NCI-H1436 (cell line): Measurements from ENCODE around the gene CNTNAP2.
"Not testable (repeated sequence)": the region's sequence is repeated elsewhere in the genome, so short reads cannot be mapped to it uniquely, and the experiment has no call there.

ENCODE experiments used
- DNase-seq: peaks from one replicate; lab custom pipeline; 2025; lab: John Stamatoyannopoulos, UW

The CNTNAP2 gene

DNA sequence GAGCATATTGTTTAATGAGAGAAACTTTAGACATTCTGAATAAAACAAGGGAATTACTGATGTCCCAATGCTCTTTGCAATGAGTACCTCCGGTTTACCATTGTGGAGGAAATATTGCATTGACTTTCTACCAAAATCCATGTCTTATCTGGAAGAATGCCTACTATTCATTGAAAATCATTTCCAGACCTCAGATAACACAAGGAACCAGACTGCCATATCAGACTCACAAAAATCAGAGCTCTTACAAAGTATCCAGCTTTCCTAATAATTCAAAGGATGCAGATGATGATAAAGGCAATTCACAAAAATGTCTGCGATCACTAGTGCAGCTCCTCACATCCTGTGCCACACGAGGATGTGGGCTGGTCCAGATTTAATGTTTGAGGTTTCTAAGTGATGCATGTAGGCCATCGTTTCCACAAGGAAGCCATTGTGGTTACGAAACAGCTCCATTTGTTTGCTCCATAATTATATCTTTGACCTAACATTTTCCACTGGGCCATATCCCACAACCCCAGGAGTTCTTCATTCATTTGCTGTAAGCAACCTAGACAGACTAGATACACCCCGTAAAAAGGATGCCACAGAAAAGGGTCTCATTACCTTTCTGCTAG, 1642.8 kb downstream of the CNTNAP2 start:
- DNase-seq: no peak

DNA sequence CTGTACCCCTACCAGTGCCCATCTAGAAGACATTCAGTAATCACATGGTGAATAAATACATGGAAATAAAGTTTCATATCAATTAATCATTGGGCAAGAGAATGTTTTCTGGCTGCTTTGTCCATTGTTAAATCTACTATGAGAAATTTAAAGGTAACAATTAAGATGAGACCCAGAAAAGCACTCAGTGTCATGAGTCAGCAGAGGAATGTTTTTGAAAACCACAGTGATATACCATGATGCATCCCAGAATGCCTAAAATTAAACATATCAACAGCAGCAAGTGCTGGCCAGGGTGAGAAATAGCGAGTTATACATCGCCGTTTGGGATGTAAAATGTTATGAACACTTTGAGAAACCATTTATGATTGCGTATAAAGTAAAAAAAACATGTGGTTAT, 1648.7 kb downstream of the CNTNAP2 start:
- no peak for DNase-seq

DNA sequence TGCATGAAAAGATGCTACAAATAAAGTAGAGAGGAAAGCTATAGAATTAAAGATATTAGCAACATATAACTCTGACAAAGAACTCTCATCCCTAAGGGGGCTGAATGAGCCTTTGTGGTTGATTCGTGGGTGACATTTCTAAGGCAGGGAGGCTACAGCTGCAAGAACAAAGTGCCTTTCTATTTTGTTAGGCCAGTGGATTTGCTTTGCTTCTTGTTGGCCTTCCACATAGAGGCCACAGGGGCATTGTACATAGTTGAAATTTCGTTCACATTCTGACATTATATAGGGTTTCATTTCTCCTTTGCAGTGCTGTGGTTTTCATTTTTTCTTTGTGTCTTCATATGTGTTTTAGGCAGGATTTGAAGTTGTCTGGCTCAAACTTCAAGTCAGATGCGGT, 1654.7 kb downstream of the CNTNAP2 start:
- no peak for DNase-seq

DNA sequence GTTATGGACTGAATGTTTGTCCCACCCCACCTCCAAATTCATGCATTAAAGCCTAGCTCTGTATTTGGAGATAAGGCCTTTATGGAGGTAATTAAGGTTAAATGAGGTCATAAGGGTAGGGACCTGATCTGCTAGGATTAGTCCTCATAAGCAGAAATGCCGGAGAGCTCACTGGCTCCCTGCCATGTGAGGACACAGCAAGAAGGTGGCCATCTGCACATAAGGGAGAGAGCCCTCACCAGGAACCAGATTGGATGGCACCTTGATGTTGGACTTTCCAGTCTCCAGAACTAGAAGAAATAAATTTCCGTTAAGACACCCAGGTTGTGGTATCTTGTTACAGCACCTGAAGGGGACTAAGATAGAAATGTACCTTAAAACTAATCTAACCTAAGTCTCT, 1657.9 kb downstream of the CNTNAP2 start:
- no peak for DNase-seq

DNA sequence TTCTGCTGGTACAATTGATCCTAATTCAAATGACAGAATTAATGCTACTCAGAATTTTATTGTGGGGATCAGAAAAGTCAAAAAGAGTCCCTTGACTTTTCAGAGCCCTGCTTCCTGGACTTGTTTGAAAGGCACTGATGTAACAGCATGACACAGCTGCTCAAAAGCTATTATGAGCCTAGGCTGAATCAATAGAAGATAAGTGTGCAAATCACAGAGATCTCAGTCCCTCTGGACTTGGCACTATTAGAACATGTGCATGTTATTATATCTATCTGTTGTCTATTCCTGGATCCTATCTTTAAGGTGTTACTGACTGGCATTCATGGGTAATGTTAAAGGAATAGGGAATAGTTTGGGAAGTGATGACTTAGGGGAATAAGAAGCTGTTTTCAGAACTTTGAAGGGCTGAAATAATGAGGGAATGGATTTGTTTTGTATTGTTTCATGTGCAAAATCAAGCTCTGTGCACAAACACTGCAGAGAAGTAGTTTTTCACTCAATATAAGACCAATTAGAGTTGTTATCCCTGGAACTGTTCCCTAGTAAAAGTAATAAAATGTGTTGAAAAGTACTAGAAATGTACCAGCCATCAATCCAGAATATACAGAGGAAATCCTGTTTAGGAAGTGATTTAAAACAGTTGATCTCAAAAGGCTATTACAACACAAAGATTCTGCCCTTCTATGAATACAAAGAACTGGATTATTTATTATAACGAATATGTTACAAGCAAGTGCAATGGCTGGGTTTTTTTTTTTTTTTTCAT, 1659.1 kb downstream of the CNTNAP2 start:
- peak; percentile 75 for DNase-seq

DNA sequence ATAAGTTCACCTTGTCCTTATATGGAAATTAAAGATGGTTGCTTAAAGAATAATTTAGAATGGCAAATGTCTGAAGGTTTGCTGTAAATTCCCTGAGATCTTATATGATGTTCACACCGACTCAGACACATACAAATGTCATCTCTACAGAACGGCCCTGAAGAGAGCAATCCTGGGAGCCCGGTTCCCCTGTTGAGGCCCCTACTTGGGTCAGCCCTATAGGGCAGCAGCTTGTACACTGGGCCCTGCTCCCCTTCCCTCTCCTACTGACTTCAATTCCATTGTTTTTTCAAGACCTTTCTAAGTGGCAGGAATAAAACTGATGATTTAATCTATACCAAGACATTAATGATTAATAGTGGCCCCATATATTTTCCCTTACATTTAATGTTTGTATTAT, 1660.7 kb downstream of the CNTNAP2 start:
- DNase-seq: no peak

DNA sequence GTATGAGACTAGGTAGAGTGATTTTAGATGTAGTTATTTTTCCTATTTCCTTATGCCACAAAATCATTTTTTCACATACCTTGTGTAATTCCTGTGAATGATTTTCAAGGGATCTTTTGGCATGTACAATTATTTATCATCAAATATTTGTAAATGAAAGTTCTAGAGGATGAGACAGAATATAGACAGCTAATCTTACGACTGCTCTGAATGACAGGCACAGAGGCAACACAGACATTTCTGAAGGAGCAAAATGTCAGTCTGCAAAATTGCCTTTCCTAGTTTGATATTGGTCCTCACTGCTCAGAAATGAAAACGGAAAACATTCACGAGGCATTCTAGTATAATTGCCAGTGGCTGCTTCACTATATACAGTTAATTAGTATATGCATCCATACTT, 1663.3 kb downstream of the CNTNAP2 start:
- DNase-seq: no peak

DNA sequence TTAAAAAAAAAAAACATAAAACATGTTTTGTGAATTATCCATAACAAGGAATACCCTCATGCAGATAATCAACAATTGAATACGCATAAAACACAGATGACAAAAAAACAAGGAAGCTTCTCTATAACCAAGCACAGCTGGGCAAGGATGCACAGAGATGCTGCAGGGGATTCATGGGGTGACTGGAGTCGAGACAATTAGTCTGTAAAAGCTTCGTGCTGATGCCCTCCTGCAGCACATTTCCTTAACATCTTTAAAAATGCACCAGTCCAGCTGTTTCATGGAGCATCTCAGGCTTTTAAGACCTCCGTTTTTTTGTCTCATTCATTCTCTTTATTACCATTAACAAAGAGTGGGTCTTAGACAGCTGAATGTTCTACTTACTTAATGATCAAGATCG, 1680.0 kb downstream of the CNTNAP2 start:
- DNase-seq: no peak

DNA sequence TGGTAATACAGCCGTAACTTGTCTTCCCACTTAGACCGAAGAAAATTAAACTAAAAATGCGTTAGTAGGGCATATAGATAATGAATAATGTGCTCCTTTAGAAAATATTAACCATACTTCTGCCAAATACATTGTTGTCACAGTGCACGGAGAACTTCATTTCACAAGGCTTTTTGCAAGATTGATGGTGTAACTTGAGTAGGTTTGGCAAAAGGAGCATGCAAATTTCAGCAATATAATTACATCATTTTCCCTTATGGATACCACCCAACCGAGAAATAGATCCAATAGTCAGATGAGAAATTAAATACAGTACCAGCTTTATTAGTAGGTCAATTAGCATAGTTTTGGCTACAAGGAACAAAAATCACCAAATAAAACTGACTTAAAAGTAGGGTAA, 1681.4 kb downstream of the CNTNAP2 start:
- no peak for DNase-seq

DNA sequence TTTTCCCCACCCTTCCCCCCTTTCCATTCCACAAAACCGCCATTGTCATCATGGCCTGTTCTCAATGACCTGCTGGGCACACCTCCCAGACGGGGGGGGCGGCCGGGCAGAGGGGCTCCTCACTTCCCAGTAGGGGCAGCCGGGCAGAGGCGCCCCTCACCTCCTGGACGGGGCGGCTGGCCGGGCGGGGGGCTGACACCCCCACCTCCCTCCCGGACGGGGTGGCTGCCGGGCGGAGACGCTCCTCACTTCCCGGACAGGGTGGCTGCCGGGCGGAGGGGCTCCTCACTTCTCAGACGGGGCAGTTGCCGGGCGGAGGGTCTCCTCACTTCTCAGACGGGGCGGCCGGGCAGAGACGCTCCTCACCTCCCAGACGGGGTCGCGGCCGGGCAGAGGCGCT, 1685.2 kb downstream of the CNTNAP2 start:
- DNase-seq: not testable (repeated sequence)

DNA sequence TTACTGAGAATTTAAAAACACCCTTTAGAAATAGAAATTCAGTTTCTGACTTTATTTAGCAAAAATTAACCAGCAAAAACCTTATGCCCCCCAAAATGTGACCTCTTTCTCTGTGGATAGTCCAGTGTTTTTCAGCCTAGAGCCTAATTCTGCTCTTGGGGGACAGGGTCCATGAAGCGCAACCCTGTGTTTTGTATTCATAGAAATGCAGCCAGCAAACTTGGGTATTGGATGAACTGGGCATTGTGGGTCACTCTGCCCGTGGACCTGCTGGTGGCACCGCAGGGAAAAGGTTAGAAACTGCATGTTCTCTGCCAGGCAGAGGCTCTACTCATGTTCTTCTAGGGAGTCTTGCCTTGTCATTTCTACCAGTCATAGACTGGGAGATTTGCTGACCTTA, 1686.5 kb downstream of the CNTNAP2 start:
- DNase-seq: no peak

DNA sequence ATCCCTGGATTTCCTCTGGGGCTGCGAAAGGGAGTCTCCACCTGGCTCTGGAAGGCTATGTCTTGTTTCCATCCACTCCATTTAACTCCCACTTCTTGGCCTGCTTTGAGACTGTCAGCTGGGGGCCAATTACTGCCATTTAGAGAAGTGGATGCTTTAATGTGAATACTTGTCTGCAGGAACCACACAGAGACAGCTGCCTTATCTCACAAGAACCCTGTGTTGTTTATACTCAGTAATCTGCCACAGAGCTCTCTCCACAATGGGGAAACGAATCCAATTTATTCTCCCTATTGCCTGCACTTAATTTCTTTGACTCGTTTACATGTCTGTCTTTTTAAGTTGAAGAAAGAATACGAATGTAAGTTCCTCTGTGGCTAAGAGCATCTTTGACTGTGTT, 1687.0 kb downstream of the CNTNAP2 start:
- DNase-seq: peak; percentile 45

DNA sequence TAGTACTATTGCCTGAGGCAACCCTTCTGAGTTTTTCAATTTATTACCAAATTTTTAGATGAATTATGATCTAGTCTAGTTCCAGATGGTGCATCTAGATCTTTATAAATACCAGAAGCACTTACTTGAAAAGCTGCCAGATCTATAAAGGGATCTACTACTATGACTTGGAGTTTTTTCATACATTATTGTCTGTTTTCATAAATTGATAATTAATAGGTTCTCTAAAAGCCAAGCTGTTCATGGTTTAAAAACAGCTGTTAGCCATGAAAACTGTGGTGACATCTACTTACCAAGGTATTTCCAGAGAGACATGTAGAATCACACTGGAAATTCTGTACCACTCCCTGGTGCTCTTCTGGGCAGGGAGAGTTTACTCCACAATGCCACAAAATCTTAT, 1687.4 kb downstream of the CNTNAP2 start:
- DNase-seq: no peak

DNA sequence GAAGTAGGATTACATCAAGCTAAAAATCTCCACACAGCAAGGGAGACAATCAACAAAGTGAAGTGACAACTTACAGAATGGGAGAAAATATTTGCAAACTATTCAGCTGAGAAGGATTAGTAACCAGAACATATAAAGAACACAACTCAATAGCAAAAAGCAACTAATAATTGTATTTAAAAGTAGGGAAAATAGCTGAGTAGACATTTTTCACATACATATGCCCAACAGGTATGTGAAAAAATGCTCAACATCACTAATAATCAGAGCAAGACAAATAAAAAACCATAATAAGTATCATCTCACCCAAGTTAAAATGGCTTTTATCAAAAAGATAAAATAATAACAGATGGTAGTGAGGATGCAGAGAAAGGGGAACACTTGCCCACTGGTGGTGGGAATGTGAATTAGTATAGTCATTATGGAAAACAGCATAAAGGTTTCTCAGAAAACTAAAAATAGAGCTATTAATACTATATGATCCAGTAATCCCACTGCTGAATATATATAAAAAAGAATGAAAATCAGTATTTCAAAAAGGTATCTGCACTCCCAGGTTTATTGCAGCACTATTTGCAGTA, 1689.5 kb downstream of the CNTNAP2 start:
- no peak for DNase-seq

DNA sequence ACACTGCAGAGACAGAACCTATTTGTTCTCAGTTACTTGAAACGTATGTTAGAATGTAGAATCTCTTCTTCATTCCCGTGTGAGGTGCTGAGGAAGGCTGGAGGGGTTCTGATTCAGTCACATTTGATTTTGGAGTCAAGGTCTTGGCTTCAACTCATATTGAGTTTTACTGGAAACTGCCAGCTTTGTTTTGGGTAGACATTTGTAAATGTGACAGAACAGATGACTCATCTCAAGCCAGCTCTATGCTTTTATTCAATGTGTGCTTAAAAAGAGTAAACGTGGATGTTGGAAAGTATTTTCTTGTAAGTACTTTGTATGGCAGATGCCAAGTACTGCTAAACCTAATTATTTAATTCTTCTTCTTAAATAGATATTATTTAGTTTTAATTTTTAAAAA, 1693.2 kb downstream of the CNTNAP2 start:
- DNase-seq: no peak

DNA sequence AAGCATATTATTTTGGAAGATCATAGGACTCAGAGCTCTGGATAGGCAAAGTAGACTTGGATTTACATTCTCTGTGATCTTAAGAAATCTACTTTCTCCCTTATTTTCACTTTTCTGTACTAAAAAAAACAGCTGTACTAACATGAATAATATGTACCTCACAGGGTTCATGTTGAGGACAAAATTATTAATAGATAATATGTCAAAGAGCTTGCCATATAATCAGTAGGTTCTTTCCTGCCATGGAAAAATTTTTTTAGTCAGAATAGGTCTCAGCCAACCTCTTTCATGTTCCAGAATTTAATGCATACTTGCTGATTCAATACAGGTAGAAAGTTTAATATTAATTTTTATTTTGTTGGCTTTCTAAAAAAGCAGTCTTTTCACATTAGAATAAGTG, 1693.7 kb downstream of the CNTNAP2 start:
- no peak for DNase-seq

DNA sequence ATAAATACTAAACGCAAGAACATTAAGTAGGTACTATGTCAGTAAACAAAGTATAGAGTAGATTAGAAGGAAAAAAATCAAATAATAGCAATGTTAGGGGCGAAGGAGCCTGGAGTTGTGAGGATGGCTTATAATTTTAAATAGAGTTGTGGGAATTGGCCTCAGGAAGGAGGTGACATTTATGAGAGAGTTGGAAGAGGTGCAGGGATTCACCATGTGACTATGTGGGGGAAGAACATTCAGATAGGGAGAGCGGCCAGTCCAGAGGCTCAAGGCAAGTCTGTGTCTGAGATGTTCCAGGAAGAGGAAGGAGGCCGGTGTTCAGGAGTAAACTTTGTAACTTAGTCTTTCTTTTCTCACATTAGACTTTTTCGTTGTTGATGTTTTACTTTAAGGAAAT, 1695.3 kb downstream of the CNTNAP2 start:
- DNase-seq: no peak

DNA sequence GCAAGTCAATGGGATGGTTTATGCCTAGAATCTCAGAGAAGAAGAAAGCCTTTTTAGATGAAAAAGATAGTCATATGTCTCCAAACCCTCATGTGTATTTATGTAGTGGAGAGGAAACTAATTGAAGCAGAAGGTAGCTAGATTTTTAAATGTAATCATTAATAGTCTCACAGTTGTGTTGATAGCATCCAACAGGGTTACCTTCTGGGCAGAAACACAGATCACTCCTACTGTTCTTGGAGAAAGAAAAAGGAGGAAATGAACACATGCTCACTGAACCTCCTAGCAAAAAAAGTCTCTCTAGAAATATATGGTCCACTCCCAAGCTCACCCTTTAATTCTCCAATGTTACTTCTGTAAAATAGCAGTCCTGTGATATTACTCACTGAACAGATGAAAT, 1696.7 kb downstream of the CNTNAP2 start:
- no peak for DNase-seq

DNA sequence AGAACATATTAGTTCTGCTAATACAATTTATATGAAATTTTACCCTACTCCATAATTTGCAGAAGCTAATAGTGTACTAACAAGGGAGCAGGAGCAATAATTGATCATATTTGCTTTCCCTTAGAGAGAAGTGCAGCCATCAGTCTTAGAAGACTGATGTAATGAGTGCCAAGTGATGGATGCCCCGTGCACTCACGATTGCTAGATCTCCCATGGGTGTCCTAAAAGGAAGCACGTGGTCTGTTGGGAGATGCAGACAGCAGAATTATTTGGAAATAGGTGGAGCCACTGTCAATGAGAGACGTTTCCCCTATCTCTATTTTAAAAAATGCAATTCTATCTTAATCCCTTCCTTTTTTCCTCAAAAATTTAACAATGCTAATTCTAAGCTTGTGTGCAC, 1701.7 kb downstream of the CNTNAP2 start:
- peak; percentile 68 for DNase-seq

DNA sequence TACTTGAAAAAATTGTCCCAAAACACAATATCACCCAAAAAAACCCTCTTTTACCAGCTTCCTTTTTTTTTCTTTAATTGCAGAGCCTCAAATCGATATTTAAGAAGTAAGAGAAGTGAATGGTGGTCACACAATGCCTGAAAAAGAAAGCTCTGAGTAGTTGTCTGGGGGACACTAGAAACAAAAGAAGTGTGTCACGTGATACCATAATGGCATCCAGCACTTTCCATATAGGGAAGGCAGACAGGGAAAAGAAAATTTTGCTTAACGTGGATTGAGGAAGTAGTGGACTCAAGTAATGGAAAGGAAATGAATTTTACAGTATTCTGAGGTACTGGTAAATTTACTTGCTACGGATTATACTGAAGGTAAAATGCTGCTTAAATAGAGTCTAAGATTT, 1708.1 kb downstream of the CNTNAP2 start:
- DNase-seq: no peak

DNA sequence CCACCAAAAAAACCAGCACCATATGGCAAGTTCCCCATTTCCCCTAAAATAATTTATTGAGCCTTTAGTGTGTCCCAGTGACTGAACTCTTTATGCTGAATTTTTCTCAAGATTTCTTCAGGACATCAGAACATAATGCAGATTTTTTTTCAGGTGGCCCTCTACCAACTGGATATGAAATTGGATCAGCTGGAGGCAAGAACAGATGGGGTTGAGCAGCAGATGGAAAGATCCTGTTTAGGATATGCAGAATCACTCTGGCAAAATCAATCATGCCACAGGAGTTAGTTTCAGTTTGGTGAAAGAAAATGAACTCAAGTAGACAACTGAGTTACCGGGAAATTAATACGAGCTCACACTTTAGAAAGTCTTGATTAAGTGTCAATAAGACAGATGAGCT, 1712.4 kb downstream of the CNTNAP2 start:
- DNase-seq: no peak

DNA sequence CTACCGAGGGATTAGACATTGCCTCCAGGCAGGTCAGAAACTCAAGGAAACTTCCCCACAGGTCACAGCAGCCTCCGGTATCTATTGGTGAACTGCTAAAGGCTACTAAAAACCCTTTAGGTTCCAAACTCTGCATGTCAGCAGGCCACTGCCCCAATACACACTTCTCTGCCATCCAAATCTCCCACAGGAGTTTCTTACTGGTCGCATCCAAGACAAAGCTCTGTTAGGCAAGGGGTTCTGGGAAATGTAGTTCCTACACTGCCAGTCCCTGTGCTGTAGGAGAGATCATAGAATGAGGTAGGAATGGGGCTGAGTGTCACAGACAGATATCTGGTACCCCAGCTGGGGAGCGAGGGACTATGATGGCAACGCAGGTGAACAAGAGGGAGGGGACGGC, 1717.0 kb downstream of the CNTNAP2 start:
- no peak for DNase-seq

DNA sequence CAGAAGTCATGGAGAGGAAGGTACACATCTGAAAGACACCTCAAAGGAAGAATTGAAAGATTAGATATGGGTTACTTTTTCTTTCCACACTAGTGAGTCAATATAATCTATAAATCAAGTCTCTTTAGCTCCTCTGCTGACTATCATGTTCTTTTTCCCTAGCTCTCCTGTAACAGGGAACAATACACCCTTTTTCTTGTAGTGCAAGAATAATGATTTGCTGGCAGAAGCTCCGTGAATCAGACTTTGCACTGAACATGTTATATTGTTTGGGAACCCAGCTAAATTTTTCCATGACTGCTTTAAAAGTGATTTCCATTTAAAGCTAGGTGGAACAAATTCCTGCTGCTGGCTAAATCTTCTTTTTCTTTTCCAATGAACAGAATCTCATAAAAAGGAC, 1717.4 kb downstream of the CNTNAP2 start:
- DNase-seq: no peak

DNA sequence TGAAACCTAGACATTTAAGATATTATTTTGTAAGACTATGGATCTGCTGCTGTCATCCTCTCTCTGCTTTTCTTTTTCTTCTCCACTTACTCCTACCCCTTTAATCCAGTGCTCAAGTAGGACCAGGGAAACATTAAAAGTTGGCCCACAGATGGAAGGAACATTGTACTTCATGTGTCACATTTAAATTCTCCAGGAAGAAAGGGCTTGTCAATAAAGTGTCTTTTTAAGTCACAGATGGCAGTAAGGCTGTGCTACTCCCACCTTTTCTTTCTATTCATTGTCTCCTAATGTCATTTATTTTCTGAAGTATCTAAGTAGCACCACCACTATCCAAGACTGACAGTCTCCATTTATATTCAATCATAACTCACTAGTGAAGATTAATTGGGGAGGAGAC, 1736.2 kb downstream of the CNTNAP2 start:
- DNase-seq: no peak
